HepG2 (cell line): Measurements from ENCODE around the gene PSMB3. TPM values are rescaled to one million over a fixed set of nuclear protein-coding genes. Genes with fewer than 3 reads are reported as not detected.

ENCODE experiments used
- ESRRA ChIP-seq: sonication (generic); formaldehyde crosslinking; IDR thresholded peaks from 2 replicates; pipeline ENCODE4 v1.5.1; 2020; ENCODE audit warnings: mild to moderate bottlenecking, low read depth, missing genetic modification reagents
- MAF1 ChIP-seq: sonication (generic); formaldehyde crosslinking; IDR thresholded peaks from 2 replicates; pipeline ENCODE4 v1.5.0; 2020; ENCODE audit warnings: missing genetic modification reagents, borderline replicate concordance
- POGZ ChIP-seq: sonication (generic); formaldehyde crosslinking; IDR thresholded peaks from 2 replicates; pipeline ENCODE4 v1.4.0; 2020; ENCODE audit warnings: mild to moderate bottlenecking, missing genetic modification reagents
- RFXANK ChIP-seq: IDR thresholded peaks from 2 replicates; pipeline ENCODE4 v1.6.1; 2016
- SP4 ChIP-seq: sonication (generic); formaldehyde crosslinking; IDR thresholded peaks from 2 replicates; pipeline ENCODE4 v1.8.1; 2023; ENCODE audit warnings: mild to moderate bottlenecking, missing genetic modification reagents
- TCF12 ChIP-seq, 2 experiments: fragments of 450-650 bp in 1 of 2; sonication (generic) in 1 of 2; formaldehyde crosslinking in 1 of 2; IDR thresholded peaks; 2 replicates each; pipeline versions ENCODE4 v1.6.1 to v1.8.0; 2017 to 2022; ENCODE audit warnings: antibody characterized with exemption in 1 of 2, mild to moderate bottlenecking in 1 of 2, missing genetic modification reagents in 1 of 2, moderate library complexity in 1 of 2
- ZC3H4 ChIP-seq: sonication (generic); formaldehyde crosslinking; IDR thresholded peaks from 2 replicates; pipeline ENCODE4 v1.4.0; 2020; ENCODE audit warnings: missing genetic modification reagents, borderline replicate concordance
- ZFP82 ChIP-seq: sonication (generic); formaldehyde crosslinking; IDR thresholded peaks from 2 replicates; pipeline ENCODE4 v1.5.1; 2020; ENCODE audit warnings: mild to moderate bottlenecking, missing genetic modification reagents, borderline replicate concordance
- ZNF260 ChIP-seq: sonication (generic); formaldehyde crosslinking; IDR thresholded peaks from 2 replicates; pipeline ENCODE4 v1.4.0; 2020; ENCODE audit warnings: missing genetic modification reagents, low read depth, mild to moderate bottlenecking, borderline replicate concordance
- ZNF274 ChIP-seq: sonication (generic); formaldehyde crosslinking; IDR thresholded peaks from 2 replicates; pipeline ENCODE4 v1.5.1; 2020; ENCODE audit warnings: mild to moderate bottlenecking, missing genetic modification reagents
- ZNF33A ChIP-seq: sonication (generic); formaldehyde crosslinking; IDR thresholded peaks from 2 replicates; pipeline ENCODE4 v1.5.1; 2020; ENCODE audit warnings: missing genetic modification reagents, mild to moderate bottlenecking, moderate library complexity, borderline replicate concordance
- ZNF589 ChIP-seq: sonication (generic); formaldehyde crosslinking; conservative IDR thresholded peaks from 2 replicates; pipeline ENCODE4 v1.8.0; 2022; ENCODE audit warnings: mild to moderate bottlenecking, moderate library complexity, missing genetic modification reagents
- ZNF749 ChIP-seq: sonication (generic); formaldehyde crosslinking; IDR thresholded peaks from 2 replicates; pipeline ENCODE4 v1.8.0; 2022; ENCODE audit warnings: mild to moderate bottlenecking, missing genetic modification reagents, moderate library complexity, borderline replicate concordance
- ZNF775 ChIP-seq: sonication (generic); formaldehyde crosslinking; IDR thresholded peaks from 2 replicates; pipeline ENCODE4 v1.4.0; 2020; ENCODE audit warnings: missing genetic modification reagents, mild to moderate bottlenecking, moderate library complexity, borderline replicate concordance
- ZSCAN20 ChIP-seq: sonication (generic); formaldehyde crosslinking; IDR thresholded peaks from 2 replicates; pipeline ENCODE4 v1.4.0; 2020; ENCODE audit warnings: missing genetic modification reagents, mild to moderate bottlenecking, borderline replicate concordance
- polyA plus RNA-seq, 8 experiments: library from polyadenylated mRNA; depleted of rRNA in 3 of 8; stranded (reverse) in 7 of 8; unstranded in 1 of 8; fragments of >200 nt; fragmentation: Illumina TruSeq in 4 of 8; extraction: Trizol in 4 of 8; gene quantifications; 2 replicates each; pipeline versions ENCODE4 v1.2.1 to v1.2.3, GENCODE V29; 2011 to 2016; ENCODE audit warnings: low read depth in 4 of 8, missing spikeins in 1 of 8, mixed read lengths in 1 of 8; ENCODE audit not compliant: insufficient read depth in 1 of 8
- total RNA-seq, 5 experiments: library from RNA; depleted of rRNA; stranded (reverse); fragments of >200 nt; fragmentation: Illumina TruSeq; extraction: Trizol; gene quantifications; 2 replicates each; pipeline ENCODE4 v1.2.3, GENCODE V29; 2016; ENCODE audit warnings: low read depth in 1 of 5
- TF ChIP-seq, protein P1 (sequence below): sonication (generic); formaldehyde crosslinking; IDR thresholded peaks from 2 replicates; pipeline ENCODE4 v1.5.0; 2020; ENCODE audit warnings: mild to moderate bottlenecking, missing genetic modification reagents
- TF ChIP-seq, protein P2 (sequence below): sonication (generic); formaldehyde crosslinking; conservative IDR thresholded peaks from 2 replicates; pipeline ENCODE4 v1.8.0; 2022; ENCODE audit warnings: low read depth, missing genetic modification reagents
- TF ChIP-seq, protein P3 (sequence below): sonication (generic); formaldehyde crosslinking; IDR thresholded peaks from 2 replicates; pipeline ENCODE4 v1.8.0; 2022; ENCODE audit warnings: mild to moderate bottlenecking, missing genetic modification reagents
- TF ChIP-seq, protein P4 (sequence below): sonication (generic); formaldehyde crosslinking; IDR thresholded peaks from 2 replicates; pipeline ENCODE4 v1.4.0; 2020; ENCODE audit warnings: missing genetic modification reagents

Gene PSMB3
- total and polyA plus RNA-seq, 2 of the 13 experiments (the other 11 are each of a cell fraction or from before 2014, with no cell fraction given), result 366 to 517 TPM

DNA sequence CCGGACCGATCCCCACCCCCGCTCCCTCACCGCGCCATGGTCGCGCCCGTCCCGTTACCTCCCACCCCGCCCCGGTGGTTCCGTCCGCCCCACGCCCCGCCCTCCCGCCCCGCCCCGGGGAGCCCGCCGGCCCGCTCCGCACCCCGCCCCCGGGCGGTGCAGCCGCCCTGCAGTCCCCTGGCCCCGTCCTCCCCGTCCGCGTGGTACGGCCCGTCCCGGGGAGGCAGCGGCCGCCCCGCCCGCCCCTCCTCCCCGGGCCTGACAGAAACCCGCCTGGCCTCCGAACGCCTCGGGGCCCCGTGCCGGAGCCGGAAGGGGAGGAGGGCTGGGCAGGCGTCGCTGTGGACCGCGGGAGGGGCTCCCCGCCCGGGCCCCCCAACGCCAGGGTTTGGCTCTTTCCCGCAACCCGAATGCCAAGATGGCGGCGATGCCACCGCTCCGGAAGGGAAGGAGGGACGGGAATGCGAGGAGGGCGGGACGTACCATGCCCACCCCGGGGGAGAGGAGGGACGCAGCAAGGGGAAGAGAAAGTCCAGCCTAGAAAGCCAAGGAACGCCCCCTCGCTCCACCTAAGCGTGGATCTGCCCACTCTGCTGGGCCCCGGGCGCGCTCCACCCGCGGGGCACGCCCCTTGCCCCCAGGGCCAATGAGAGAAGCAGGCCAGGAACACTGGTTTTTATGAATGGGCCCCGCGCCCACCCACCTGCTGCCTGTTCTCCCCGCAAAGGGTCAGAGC lies 47.1 kb downstream of the PSMB3 start, which contains the start of gene PIP4K2B (continued):
- peak; percentile 92 for TF ChIP-seq POGZ (CRISPR knock-in tag)
- peak; percentile 96 for TF ChIP-seq SP4
- TF ChIP-seq, protein P1, sequence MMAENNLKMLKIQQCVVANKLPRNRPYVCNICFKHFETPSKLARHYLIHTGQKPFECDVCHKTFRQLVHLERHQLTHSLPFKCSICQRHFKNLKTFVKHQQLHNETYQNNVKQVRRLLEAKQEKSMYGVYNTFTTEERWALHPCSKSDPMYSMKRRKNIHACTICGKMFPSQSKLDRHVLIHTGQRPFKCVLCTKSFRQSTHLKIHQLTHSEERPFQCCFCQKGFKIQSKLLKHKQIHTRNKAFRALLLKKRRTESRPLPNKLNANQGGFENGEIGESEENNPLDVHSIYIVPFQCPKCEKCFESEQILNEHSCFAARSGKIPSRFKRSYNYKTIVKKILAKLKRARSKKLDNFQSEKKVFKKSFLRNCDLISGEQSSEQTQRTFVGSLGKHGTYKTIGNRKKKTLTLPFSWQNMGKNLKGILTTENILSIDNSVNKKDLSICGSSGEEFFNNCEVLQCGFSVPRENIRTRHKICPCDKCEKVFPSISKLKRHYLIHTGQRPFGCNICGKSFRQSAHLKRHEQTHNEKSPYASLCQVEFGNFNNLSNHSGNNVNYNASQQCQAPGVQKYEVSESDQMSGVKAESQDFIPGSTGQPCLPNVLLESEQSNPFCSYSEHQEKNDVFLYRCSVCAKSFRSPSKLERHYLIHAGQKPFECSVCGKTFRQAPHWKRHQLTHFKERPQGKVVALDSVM (CRISPR knock-in tag), result peak; percentile 54
- TF ChIP-seq, protein P2, sequence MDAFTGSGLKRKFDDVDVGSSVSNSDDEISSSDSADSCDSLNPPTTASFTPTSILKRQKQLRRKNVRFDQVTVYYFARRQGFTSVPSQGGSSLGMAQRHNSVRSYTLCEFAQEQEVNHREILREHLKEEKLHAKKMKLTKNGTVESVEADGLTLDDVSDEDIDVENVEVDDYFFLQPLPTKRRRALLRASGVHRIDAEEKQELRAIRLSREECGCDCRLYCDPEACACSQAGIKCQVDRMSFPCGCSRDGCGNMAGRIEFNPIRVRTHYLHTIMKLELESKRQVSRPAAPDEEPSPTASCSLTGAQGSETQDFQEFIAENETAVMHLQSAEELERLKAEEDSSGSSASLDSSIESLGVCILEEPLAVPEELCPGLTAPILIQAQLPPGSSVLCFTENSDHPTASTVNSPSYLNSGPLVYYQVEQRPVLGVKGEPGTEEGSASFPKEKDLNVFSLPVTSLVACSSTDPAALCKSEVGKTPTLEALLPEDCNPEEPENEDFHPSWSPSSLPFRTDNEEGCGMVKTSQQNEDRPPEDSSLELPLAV (CRISPR knock-in tag), result no peak
- TF ChIP-seq, protein P3, sequence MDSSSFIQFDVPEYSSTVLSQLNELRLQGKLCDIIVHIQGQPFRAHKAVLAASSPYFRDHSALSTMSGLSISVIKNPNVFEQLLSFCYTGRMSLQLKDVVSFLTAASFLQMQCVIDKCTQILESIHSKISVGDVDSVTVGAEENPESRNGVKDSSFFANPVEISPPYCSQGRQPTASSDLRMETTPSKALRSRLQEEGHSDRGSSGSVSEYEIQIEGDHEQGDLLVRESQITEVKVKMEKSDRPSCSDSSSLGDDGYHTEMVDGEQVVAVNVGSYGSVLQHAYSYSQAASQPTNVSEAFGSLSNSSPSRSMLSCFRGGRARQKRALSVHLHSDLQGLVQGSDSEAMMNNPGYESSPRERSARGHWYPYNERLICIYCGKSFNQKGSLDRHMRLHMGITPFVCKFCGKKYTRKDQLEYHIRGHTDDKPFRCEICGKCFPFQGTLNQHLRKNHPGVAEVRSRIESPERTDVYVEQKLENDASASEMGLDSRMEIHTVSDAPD (CRISPR knock-in tag), result 0 out of 2 replicates have a peak, but pooled peaks have one; percentile 59
- TF ChIP-seq TCF12 (IDR thresholded peaks at IDR 0.05), result no peak
- TF ChIP-seq TCF12 (CRISPR knock-in tag; IDR thresholded peaks at IDR 0.05), result no peak; the same call in 1 of the 2 replicates
- TF ChIP-seq RFXANK (CRISPR knock-in tag), result peak; percentile 45; the same call in 1 of the 2 replicates
- TF ChIP-seq ZSCAN20 (CRISPR knock-in tag), result peak; percentile 78; the same call in 1 of the 2 replicates
- no peak for TF ChIP-seq ZNF260
- peak; percentile 48; the same call in 1 of the 2 replicates for TF ChIP-seq ZNF775
- no peak for TF ChIP-seq ESRRA (CRISPR knock-in tag)
- peak; percentile 96; the same call in 1 of the 2 replicates for TF ChIP-seq ZC3H4 (CRISPR knock-in tag)
- TF ChIP-seq ZNF33A, result no peak; the same call in 1 of the 2 replicates
- TF ChIP-seq, protein P4, sequence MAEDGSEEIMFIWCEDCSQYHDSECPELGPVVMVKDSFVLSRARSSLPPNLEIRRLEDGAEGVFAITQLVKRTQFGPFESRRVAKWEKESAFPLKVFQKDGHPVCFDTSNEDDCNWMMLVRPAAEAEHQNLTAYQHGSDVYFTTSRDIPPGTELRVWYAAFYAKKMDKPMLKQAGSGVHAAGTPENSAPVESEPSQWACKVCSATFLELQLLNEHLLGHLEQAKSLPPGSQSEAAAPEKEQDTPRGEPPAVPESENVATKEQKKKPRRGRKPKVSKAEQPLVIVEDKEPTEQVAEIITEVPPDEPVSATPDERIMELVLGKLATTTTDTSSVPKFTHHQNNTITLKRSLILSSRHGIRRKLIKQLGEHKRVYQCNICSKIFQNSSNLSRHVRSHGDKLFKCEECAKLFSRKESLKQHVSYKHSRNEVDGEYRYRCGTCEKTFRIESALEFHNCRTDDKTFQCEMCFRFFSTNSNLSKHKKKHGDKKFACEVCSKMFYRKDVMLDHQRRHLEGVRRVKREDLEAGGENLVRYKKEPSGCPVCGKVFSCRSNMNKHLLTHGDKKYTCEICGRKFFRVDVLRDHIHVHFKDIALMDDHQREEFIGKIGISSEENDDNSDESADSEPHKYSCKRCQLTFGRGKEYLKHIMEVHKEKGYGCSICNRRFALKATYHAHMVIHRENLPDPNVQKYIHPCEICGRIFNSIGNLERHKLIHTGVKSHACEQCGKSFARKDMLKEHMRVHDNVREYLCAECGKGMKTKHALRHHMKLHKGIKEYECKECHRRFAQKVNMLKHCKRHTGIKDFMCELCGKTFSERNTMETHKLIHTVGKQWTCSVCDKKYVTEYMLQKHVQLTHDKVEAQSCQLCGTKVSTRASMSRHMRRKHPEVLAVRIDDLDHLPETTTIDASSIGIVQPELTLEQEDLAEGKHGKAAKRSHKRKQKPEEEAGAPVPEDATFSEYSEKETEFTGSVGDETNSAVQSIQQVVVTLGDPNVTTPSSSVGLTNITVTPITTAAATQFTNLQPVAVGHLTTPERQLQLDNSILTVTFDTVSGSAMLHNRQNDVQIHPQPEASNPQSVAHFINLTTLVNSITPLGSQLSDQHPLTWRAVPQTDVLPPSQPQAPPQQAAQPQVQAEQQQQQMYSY (CRISPR knock-in tag), result peak; percentile 91
- 0 out of 2 replicates have a peak, but pooled peaks have one; percentile 47 for TF ChIP-seq MAF1 (CRISPR knock-in tag)
- no peak for TF ChIP-seq ZFP82
- peak; percentile 72 for TF ChIP-seq ZNF274 (CRISPR knock-in tag)
- TF ChIP-seq ZNF749, result no peak; the same call in 1 of the 2 replicates
- 0 out of 2 replicates have a peak, but pooled peaks have one; percentile 23 for TF ChIP-seq ZNF589 (CRISPR knock-in tag)
